Liver (tissue), 9 donors: ENCODE results near the gene FGD2. TPM values are rescaled to one million over a fixed set of nuclear protein-coding genes. Genes with fewer than 3 reads are reported as not detected.

Experiments
- DNase-seq: peaks from one replicate; pipeline ENCODE4 v3.0.0-alpha.2; 2017; ENCODE audit warnings: low spot score
- H3K27ac ChIP-seq, 2 donors: one replicate each; pipeline ENCODE4 v1.7.0; 2013; ENCODE audit warnings: inconsistent platforms in 2 of 2, low read length in 2 of 2, control low read depth in 1 of 2, low read depth in 1 of 2, mild to moderate bottlenecking in 1 of 2
- H3K27me3 ChIP-seq, 4 donors: one replicate each; pipeline versions ENCODE4 v1.6.1 to v1.7.0; 2013; ENCODE audit warnings: low read length in 3 of 4, inconsistent platforms in 1 of 4, mild to moderate bottlenecking in 1 of 4, moderate library complexity in 1 of 4; ENCODE audit not compliant: control insufficient read depth in 4 of 4, insufficient read depth in 4 of 4
- H3K36me3 ChIP-seq, 4 donors: one replicate each; pipeline versions ENCODE4 v1.6.1 to v1.7.0; 2013; ENCODE audit warnings: low read length in 3 of 4, mild to moderate bottlenecking in 3 of 4, low read depth in 1 of 4, moderate library complexity in 1 of 4; ENCODE audit not compliant: control insufficient read depth in 4 of 4, insufficient read depth in 3 of 4
- H3K4me1 ChIP-seq, 4 donors: one replicate each; pipeline versions ENCODE4 v1.6.1 to v1.7.0; 2013; ENCODE audit warnings: low read length in 3 of 4, mild to moderate bottlenecking in 3 of 4, moderate library complexity in 1 of 4; ENCODE audit not compliant: control insufficient read depth in 4 of 4, insufficient read depth in 4 of 4
- H3K4me3 ChIP-seq, 3 donors: one replicate each; pipeline versions ENCODE4 v1.6.1 to v1.7.0; 2013; ENCODE audit warnings: low read length in 3 of 3, control low read depth in 1 of 3, low read depth in 1 of 3, mild to moderate bottlenecking in 1 of 3
- H3K9ac ChIP-seq, 2 donors: one replicate each; pipeline ENCODE4 v1.7.0; 2013; ENCODE audit warnings: low read length in 2 of 2, mild to moderate bottlenecking in 2 of 2, moderate library complexity in 2 of 2, control low read depth in 1 of 2, low read depth in 1 of 2
- H3K9me3 ChIP-seq, 4 donors: one replicate each; pipeline versions ENCODE4 v1.6.1 to v1.7.0; 2013; ENCODE audit warnings: low read length in 3 of 4; ENCODE audit not compliant: control insufficient read depth in 4 of 4
- CTCF ChIP-seq: fragments of 150-350 bp; IDR thresholded peaks from 2 replicates; pipeline ENCODE4 v1.5.1; 2017; ENCODE audit warnings: improper control_type of control experiment, low read depth, low read length; ENCODE audit not compliant: missing input control
- EGR1 ChIP-seq, 2 donors: IDR thresholded peaks; 2 replicates each; pipeline ENCODE4 v1.6.1; 2016 to 2018; ENCODE audit warnings: antibody characterized with exemption in 2 of 2, low read depth in 2 of 2
- FOXA1 ChIP-seq: IDR thresholded peaks from 2 replicates; pipeline ENCODE4 v1.6.1; 2016; ENCODE audit warnings: antibody characterized with exemption
- FOXA2 ChIP-seq: IDR thresholded peaks from 2 replicates; pipeline ENCODE4 v1.6.1; 2016; ENCODE audit warnings: antibody characterized with exemption
- GABPA ChIP-seq, 2 donors: IDR thresholded peaks in 1 of 2; conservative IDR thresholded peaks in 1 of 2; 2 replicates each; pipeline ENCODE4 v1.6.1; 2016; ENCODE audit warnings: antibody characterized with exemption in 2 of 2, mild to moderate bottlenecking in 1 of 2, moderate library complexity in 1 of 2
- HNF4A ChIP-seq, 2 donors: conservative IDR thresholded peaks; 2 replicates each; pipeline ENCODE4 v1.6.1; 2016; ENCODE audit warnings: antibody characterized with exemption in 2 of 2, mild to moderate bottlenecking in 2 of 2
- HNF4G ChIP-seq: IDR thresholded peaks from 2 replicates; pipeline ENCODE4 v1.6.1; 2016; ENCODE audit warnings: antibody characterized with exemption
- JUND ChIP-seq, 2 donors: IDR thresholded peaks; 2 replicates each; pipeline ENCODE4 v1.6.1; 2016; ENCODE audit warnings: antibody characterized with exemption in 2 of 2
- NR2F2 ChIP-seq: IDR thresholded peaks from 2 replicates; pipeline ENCODE4 v1.6.1; 2016; ENCODE audit warnings: antibody characterized with exemption
- RAD21 ChIP-seq, 2 donors: IDR thresholded peaks; 2 replicates each; pipeline ENCODE4 v1.6.1; 2016; ENCODE audit warnings: antibody characterized with exemption in 2 of 2, mild to moderate bottlenecking in 2 of 2
- RXRA ChIP-seq, 2 donors: IDR thresholded peaks; 2 replicates each; pipeline ENCODE4 v1.6.1; 2017 to 2018; ENCODE audit warnings: antibody characterized with exemption in 2 of 2, mild to moderate bottlenecking in 1 of 2
- SP1 ChIP-seq: IDR thresholded peaks from 2 replicates; pipeline ENCODE4 v1.6.1; 2018; ENCODE audit warnings: antibody characterized with exemption, mild to moderate bottlenecking
- TAF1 ChIP-seq: conservative IDR thresholded peaks from 2 replicates; pipeline ENCODE4 v1.6.1; 2016; ENCODE audit warnings: antibody characterized with exemption, mild to moderate bottlenecking
- YY1 ChIP-seq: IDR thresholded peaks from 2 replicates; pipeline ENCODE4 v1.6.1; 2016; ENCODE audit warnings: antibody characterized with exemption, mild to moderate bottlenecking
- ZBTB33 ChIP-seq: IDR thresholded peaks from 2 replicates; pipeline ENCODE4 v1.6.1; 2016; ENCODE audit warnings: antibody characterized with exemption
- WGBS: extraction: QIAGEN DNeasy Blood & Tissue Kit; methylation state at CpG from one replicate; pipeline ENCODE4 v1.1.7; 2013; 5-methylcytosine and 5-hydroxymethylcytosine counted together
- polyA plus RNA-seq, 2 donors: library from polyadenylated mRNA; stranded (reverse) in 1 of 2; unstranded in 1 of 2; fragments of 200-250 nt in 1 of 2; fragments of >200 nt in 1 of 2; fragmentation: Nextera tagmentation in 1 of 2; extraction: Ambion mirVana in 1 of 2; gene quantifications; one replicate each; pipeline versions ENCODE4 v1.2.1 to v1.2.3, GENCODE V29; 2013 to 2015
- total RNA-seq, 2 donors: library from RNA; depleted of rRNA; stranded (reverse); fragments of >200 nt; gene quantifications; one replicate each; pipeline ENCODE4 v1.2.3, GENCODE V29; 2014
- TF ChIP-seq, protein P1 (sequence below): IDR thresholded peaks from 2 replicates; pipeline ENCODE4 v1.6.1; 2016; ENCODE audit warnings: antibody characterized with exemption
- TF ChIP-seq, protein P2 (sequence below): IDR thresholded peaks from 2 replicates; pipeline ENCODE4 v1.6.1; 2016; ENCODE audit warnings: antibody characterized with exemption, mild to moderate bottlenecking
- TF ChIP-seq, protein P3 (sequence below): IDR thresholded peaks from 2 replicates; pipeline ENCODE4 v1.6.1; 2016; ENCODE audit warnings: antibody characterized with exemption
- donor health status: healthy.
- donor health status: healthy.
- donor health status: healthy.
- donor health status: healthy.
- donor health status: healthy.

Gene FGD2
- total and polyA plus RNA-seq, 4 donors, result 4.6 to 24.4 (median 9.1) TPM

GRCh38 chr6:36969240-36969691, 36.2 kb upstream of the FGD2 start (continued):
- TF ChIP-seq, protein P1, sequence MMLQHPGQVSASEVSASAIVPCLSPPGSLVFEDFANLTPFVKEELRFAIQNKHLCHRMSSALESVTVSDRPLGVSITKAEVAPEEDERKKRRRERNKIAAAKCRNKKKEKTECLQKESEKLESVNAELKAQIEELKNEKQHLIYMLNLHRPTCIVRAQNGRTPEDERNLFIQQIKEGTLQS, result no peak
- TF ChIP-seq, protein P2, sequence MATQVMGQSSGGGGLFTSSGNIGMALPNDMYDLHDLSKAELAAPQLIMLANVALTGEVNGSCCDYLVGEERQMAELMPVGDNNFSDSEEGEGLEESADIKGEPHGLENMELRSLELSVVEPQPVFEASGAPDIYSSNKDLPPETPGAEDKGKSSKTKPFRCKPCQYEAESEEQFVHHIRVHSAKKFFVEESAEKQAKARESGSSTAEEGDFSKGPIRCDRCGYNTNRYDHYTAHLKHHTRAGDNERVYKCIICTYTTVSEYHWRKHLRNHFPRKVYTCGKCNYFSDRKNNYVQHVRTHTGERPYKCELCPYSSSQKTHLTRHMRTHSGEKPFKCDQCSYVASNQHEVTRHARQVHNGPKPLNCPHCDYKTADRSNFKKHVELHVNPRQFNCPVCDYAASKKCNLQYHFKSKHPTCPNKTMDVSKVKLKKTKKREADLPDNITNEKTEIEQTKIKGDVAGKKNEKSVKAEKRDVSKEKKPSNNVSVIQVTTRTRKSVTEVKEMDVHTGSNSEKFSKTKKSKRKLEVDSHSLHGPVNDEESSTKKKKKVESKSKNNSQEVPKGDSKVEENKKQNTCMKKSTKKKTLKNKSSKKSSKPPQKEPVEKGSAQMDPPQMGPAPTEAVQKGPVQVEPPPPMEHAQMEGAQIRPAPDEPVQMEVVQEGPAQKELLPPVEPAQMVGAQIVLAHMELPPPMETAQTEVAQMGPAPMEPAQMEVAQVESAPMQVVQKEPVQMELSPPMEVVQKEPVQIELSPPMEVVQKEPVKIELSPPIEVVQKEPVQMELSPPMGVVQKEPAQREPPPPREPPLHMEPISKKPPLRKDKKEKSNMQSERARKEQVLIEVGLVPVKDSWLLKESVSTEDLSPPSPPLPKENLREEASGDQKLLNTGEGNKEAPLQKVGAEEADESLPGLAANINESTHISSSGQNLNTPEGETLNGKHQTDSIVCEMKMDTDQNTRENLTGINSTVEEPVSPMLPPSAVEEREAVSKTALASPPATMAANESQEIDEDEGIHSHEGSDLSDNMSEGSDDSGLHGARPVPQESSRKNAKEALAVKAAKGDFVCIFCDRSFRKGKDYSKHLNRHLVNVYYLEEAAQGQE, result no peak

GRCh38 chr6:36969988-36970891, 35.2 kb upstream of the FGD2 start:
- no peak for TF ChIP-seq CTCF
- TF ChIP-seq YY1, result no peak
- no peak for TF ChIP-seq GABPA (IDR thresholded peaks at IDR 0.05 in 1 of 2, conservative IDR thresholded peaks at IDR 0.05 in 1 of 2)
- TF ChIP-seq ZBTB33, result no peak
- TF ChIP-seq FOXA2, result no peak
- TF ChIP-seq TAF1, result no peak
- no peak for TF ChIP-seq FOXA1
- no peak for TF ChIP-seq SP1
- TF ChIP-seq NR2F2, result no peak
- TF ChIP-seq, protein P1, result no peak
- TF ChIP-seq, protein P3, sequence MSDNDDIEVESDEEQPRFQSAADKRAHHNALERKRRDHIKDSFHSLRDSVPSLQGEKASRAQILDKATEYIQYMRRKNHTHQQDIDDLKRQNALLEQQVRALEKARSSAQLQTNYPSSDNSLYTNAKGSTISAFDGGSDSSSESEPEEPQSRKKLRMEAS, result no peak
- no peak for TF ChIP-seq EGR1 (IDR thresholded peaks at IDR 0.05; ENCODE audit: low read depth in 2 of 2)
- TF ChIP-seq JUND (IDR thresholded peaks at IDR 0.05), result no peak
- TF ChIP-seq HNF4G, result no peak
- TF ChIP-seq, protein P2, result no peak
- no peak for TF ChIP-seq RAD21 (IDR thresholded peaks at IDR 0.05)
- TF ChIP-seq RXRA (IDR thresholded peaks at IDR 0.05), result no peak
- TF ChIP-seq HNF4A (conservative IDR thresholded peaks at IDR 0.05), result no peak
- Histone ChIP-seq H3K27me3 (no peaks in the 10 kb centered on the region), H3K9ac (no peak overlapping the region), H3K27ac (no peak overlapping the region), H3K4me1 (no peaks in the 10 kb centered on the region), H3K9me3 (no peaks in the 10 kb centered on the region), H3K36me3 (peaks cover 35 to 79% (median 65%) of the 10 kb centered on the region in 4 donors), H3K4me3 (no peak overlapping the region)
- WGBS, result 94% methylated on average over 17 of the region's 17 CpGs
- DNase-seq, result no peak
